GM23338 (cell line): ENCODE data around the gene RMC1. TPM values are rescaled to one million over a fixed set of nuclear protein-coding genes. Genes with fewer than 3 reads are reported as not detected.

Source experiments
- ATAC-seq: fragments of 200-7000 bp; cut with Tn5 transposase; 3 replicates; pipeline ENCODE4 v1.9.1; 2020
- DNase-seq: peaks from one replicate; pipeline ENCODE4 v3.0.0-alpha.2; 2015; ENCODE audit warnings: low spot score
- H2AFZ ChIP-seq: fragments of 200-600 bp; sonication (generic); 2 replicates; pipeline ENCODE4 v1.8.0; 2016; ENCODE audit warnings: antibody characterized with exemption, mild to moderate bottlenecking, moderate library complexity
- H3F3A ChIP-seq: fragments of 200-600 bp; sonication (generic); replicated peaks from 2 replicates; pipeline ENCODE4 v1.8.0; 2017; ENCODE audit warnings: antibody characterized with exemption, mixed run types, low read depth
- H3K27ac ChIP-seq: fragments of 200-600 bp; sonication (generic); 2 replicates; pipeline ENCODE4 v1.6.1; 2016; ENCODE audit warnings: low read depth
- H3K27me3 ChIP-seq: fragments of 200-600 bp; sonication (generic); 2 replicates; pipeline ENCODE4 v1.8.0; 2016; ENCODE audit warnings: mild to moderate bottlenecking, mixed run types, moderate library complexity; ENCODE audit not compliant: insufficient read depth
- H3K36me3 ChIP-seq: fragments of 200-600 bp; sonication (generic); 2 replicates; pipeline ENCODE4 v1.8.0; 2016; ENCODE audit warnings: mild to moderate bottlenecking; ENCODE audit not compliant: insufficient read depth
- H3K4me1 ChIP-seq: fragments of 200-600 bp; sonication (generic); 2 replicates; pipeline ENCODE4 v1.8.0; 2016; ENCODE audit warnings: mild to moderate bottlenecking, moderate library complexity; ENCODE audit not compliant: insufficient read depth
- H3K4me2 ChIP-seq: fragments of 200-600 bp; sonication (generic); 2 replicates; pipeline ENCODE4 v1.7.1; 2017; ENCODE audit warnings: mixed run types
- H3K4me3 ChIP-seq: fragments of 200-600 bp; sonication (generic); 2 replicates; pipeline ENCODE4 v1.6.1; 2016; ENCODE audit warnings: mixed run types
- H3K79me2 ChIP-seq: fragments of 200-600 bp; sonication (generic); replicated peaks from 2 replicates; pipeline ENCODE4 v1.8.0; 2017; ENCODE audit warnings: mild to moderate bottlenecking; ENCODE audit not compliant: insufficient read depth
- H3K9me2 ChIP-seq: fragments of 200-600 bp; sonication (generic); 2 replicates; pipeline ENCODE4 v1.8.0; 2017; ENCODE audit not compliant: insufficient read depth
- H4K20me1 ChIP-seq: fragments of 200-600 bp; sonication (generic); replicated peaks from 2 replicates; pipeline ENCODE4 v1.8.0; 2017; ENCODE audit warnings: mild to moderate bottlenecking; ENCODE audit not compliant: insufficient read depth
- H3K27ac Mint-ChIP-seq: 2 replicates; pipeline ENCODE4 v1.8.0; 2020; ENCODE audit warnings: inconsistent platforms, mild to moderate bottlenecking, moderate library complexity, mixed read lengths
- H3K27me3 Mint-ChIP-seq: 3 replicates; pipeline ENCODE4 v1.8.0; 2022; ENCODE audit warnings: low read depth, mild to moderate bottlenecking, moderate library complexity, mixed read lengths, inconsistent platforms; ENCODE audit not compliant: insufficient read depth, poor library complexity
- H3K36me3 Mint-ChIP-seq: 3 replicates; pipeline ENCODE4 v1.8.0; 2021; ENCODE audit warnings: low read depth, mild to moderate bottlenecking, inconsistent platforms, moderate library complexity, mixed read lengths
- H3K4me1 Mint-ChIP-seq: 3 replicates; pipeline ENCODE4 v1.8.0; 2020; ENCODE audit warnings: mild to moderate bottlenecking, inconsistent platforms, mixed read lengths
- H3K4me3 Mint-ChIP-seq: 3 replicates; pipeline ENCODE4 v1.8.0; 2021; ENCODE audit warnings: moderate library complexity, mild to moderate bottlenecking, inconsistent platforms, mixed read lengths
- H3K9me3 Mint-ChIP-seq: 3 replicates; pipeline ENCODE4 v1.8.0; 2020; ENCODE audit warnings: moderate library complexity, mild to moderate bottlenecking, inconsistent platforms, mixed read lengths
- CREB1 ChIP-seq: fragments of 250-450 bp; sonication (Bioruptor Pico); IDR thresholded peaks from 2 replicates; pipeline ENCODE4 v1.5.0; 2020; ENCODE audit warnings: low read depth, mild to moderate bottlenecking, moderate library complexity
- polyA plus RNA-seq: library from polyadenylated mRNA; unstranded; fragments of >200 nt; fragmentation: Nextera tagmentation; extraction: Ambion mirVana; gene quantifications from 2 replicates; pipeline ENCODE4 v1.2.1, GENCODE V29; 2016
- total RNA-seq: library from RNA; depleted of rRNA; stranded (reverse); fragments of >200 nt; shearing (Covaris generic); gene quantifications from 2 replicates; pipeline ENCODE4 v1.2.3, GENCODE V29; 2014
- TF ChIP-seq, protein P1 (sequence below): fragments of 250-450 bp; sonication (Bioruptor Pico); IDR thresholded peaks from 2 replicates; pipeline ENCODE4 v1.5.0; 2020; ENCODE audit warnings: mild to moderate bottlenecking, moderate library complexity
- TF ChIP-seq, protein P2 (sequence below), 2 experiments: fragments of 200-600 bp in 1 of 2; sonication (generic) in 1 of 2; conservative IDR thresholded peaks; 2 replicates each; pipeline versions ENCODE4 v1.5.1 to v1.6.1; 2016 to 2017; ENCODE audit warnings: antibody characterized with exemption in 2 of 2, low read depth in 2 of 2, mild to moderate bottlenecking in 2 of 2, moderate library complexity in 1 of 2

The RMC1 gene
- total and polyA plus RNA-seq, 2 experiments from 2014 or later = 18.9 to 24.6 TPM

DNA sequence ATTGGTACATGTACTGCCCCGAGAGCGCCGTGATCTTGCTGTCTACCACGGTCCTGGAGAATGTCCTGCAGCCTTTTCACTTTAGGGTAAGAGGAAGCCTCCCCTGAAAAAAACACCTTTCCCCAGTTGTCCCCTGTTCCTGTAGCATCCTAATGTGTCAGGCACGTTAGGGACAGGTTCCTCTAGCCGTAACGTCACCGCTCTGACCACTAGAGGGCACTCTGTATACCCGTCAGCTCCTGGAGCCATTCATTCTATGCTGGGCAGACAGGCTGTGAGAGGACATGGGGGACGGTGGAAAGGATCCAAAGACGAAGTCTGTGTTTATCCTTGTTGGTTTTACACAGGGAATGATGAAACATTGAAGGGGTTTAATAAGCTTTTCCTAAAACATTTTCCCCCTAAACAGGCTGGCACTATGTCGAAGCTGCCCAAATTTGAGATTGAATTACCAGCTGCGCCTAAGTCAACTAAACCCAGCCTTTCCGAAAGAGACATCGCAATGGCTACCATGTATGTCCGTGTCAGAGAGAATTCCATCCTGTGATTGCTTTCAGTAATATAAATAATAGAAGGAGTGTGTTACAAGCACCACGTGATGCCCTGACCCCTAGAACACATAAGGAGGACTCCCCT lies 12.7 kb downstream of the RMC1 start:
- Histone ChIP-seq H3F3A (peaks cover 7% of the 10 kb centered on the region; the same call in 1 of the 2 replicates), H3K9me2 (no peaks in the 10 kb centered on the region), H3K4me3 (no peak overlapping the region), H3K27ac (no peak overlapping the region), H2AFZ (no peak overlapping the region), H4K20me1 (peaks cover 3% of the 10 kb centered on the region), H3K27me3 (no peaks in the 10 kb centered on the region), H3K36me3 (peaks cover 42% of the 10 kb centered on the region), H3K4me1 (no peaks in the 10 kb centered on the region), H3K79me2 (no peaks in the 10 kb centered on the region), H3K4me2 (no peak overlapping the region)
- ATAC-seq (peak; percentile 100), DNase-seq (peak; percentile 93)
- peaks cover 2% of the 10 kb centered on the region for H3K27me3 Mint-ChIP-seq
- H3K4me1 Mint-ChIP-seq = peaks cover 4% of the 10 kb centered on the region
- peaks cover 47% of the 10 kb centered on the region for H3K36me3 Mint-ChIP-seq
- H3K9me3 Mint-ChIP-seq = no peaks in the 10 kb centered on the region
- no peak overlapping the region for H3K27ac Mint-ChIP-seq
- TF ChIP-seq, protein P1, sequence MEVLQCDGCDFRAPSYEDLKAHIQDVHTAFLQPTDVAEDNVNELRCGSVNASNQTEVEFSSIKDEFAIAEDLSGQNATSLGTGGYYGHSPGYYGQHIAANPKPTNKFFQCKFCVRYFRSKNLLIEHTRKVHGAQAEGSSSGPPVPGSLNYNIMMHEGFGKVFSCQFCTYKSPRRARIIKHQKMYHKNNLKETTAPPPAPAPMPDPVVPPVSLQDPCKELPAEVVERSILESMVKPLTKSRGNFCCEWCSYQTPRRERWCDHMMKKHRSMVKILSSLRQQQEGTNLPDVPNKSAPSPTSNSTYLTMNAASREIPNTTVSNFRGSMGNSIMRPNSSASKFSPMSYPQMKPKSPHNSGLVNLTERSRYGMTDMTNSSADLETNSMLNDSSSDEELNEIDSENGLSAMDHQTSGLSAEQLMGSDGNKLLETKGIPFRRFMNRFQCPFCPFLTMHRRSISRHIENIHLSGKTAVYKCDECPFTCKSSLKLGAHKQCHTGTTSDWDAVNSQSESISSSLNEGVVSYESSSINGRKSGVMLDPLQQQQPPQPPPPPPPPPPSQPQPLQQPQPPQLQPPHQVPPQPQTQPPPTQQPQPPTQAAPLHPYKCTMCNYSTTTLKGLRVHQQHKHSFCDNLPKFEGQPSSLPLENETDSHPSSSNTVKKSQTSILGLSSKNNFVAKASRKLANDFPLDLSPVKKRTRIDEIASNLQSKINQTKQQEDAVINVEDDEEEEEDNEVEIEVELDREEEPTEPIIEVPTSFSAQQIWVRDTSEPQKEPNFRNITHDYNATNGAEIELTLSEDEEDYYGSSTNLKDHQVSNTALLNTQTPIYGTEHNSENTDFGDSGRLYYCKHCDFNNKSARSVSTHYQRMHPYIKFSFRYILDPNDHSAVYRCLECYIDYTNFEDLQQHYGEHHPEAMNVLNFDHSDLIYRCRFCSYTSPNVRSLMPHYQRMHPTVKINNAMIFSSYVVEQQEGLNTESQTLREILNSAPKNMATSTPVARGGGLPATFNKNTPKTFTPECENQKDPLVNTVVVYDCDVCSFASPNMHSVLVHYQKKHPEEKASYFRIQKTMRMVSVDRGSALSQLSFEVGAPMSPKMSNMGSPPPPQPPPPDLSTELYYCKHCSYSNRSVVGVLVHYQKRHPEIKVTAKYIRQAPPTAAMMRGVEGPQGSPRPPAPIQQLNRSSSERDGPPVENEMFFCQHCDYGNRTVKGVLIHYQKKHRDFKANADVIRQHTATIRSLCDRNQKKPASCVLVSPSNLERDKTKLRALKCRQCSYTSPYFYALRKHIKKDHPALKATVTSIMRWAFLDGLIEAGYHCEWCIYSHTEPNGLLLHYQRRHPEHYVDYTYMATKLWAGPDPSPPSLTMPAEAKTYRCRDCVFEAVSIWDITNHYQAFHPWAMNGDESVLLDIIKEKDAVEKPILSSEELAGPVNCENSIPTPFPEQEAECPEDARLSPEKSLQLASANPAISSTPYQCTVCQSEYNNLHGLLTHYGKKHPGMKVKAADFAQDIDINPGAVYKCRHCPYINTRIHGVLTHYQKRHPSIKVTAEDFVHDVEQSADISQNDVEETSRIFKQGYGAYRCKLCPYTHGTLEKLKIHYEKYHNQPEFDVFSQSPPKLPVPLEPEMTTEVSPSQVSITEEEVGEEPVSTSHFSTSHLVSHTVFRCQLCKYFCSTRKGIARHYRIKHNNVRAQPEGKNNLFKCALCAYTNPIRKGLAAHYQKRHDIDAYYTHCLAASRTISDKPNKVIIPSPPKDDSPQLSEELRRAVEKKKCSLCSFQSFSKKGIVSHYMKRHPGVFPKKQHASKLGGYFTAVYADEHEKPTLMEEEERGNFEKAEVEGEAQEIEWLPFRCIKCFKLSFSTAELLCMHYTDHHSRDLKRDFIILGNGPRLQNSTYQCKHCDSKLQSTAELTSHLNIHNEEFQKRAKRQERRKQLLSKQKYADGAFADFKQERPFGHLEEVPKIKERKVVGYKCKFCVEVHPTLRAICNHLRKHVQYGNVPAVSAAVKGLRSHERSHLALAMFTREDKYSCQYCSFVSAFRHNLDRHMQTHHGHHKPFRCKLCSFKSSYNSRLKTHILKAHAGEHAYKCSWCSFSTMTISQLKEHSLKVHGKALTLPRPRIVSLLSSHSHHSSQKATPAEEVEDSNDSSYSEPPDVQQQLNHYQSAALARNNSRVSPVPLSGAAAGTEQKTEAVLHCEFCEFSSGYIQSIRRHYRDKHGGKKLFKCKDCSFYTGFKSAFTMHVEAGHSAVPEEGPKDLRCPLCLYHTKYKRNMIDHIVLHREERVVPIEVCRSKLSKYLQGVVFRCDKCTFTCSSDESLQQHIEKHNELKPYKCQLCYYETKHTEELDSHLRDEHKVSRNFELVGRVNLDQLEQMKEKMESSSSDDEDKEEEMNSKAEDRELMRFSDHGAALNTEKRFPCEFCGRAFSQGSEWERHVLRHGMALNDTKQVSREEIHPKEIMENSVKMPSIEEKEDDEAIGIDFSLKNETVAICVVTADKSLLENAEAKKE (CRISPR knock-in tag) = no peak
- TF ChIP-seq CREB1 (CRISPR knock-in tag) = peak; percentile 66
- TF ChIP-seq, protein P2, sequence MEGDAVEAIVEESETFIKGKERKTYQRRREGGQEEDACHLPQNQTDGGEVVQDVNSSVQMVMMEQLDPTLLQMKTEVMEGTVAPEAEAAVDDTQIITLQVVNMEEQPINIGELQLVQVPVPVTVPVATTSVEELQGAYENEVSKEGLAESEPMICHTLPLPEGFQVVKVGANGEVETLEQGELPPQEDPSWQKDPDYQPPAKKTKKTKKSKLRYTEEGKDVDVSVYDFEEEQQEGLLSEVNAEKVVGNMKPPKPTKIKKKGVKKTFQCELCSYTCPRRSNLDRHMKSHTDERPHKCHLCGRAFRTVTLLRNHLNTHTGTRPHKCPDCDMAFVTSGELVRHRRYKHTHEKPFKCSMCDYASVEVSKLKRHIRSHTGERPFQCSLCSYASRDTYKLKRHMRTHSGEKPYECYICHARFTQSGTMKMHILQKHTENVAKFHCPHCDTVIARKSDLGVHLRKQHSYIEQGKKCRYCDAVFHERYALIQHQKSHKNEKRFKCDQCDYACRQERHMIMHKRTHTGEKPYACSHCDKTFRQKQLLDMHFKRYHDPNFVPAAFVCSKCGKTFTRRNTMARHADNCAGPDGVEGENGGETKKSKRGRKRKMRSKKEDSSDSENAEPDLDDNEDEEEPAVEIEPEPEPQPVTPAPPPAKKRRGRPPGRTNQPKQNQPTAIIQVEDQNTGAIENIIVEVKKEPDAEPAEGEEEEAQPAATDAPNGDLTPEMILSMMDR (conservative IDR thresholded peaks at IDR 0.05; ENCODE audit: low read depth in 2 of 2) = peak; percentile 95 to 98
- no peak overlapping the region for H3K4me3 Mint-ChIP-seq
